Panc1 (cell line): ENCODE results near the gene DOCK1. TPM values are rescaled to one million over a fixed set of nuclear protein-coding genes. Genes with fewer than 3 reads are reported as not detected.

Source experiments
- ATAC-seq: fragments of 200-7000 bp; cut with Tn5 transposase; 2 replicates; pipeline ENCODE4 v1.9.1; 2020; ENCODE audit warnings: mild to moderate bottlenecking, moderate library complexity
- BruUV-seq: library from RNA; stranded (reverse); fragments of 400-500 nt; replicated peaks from 2 replicates; lab custom pipeline; 2021; lab: Mats Ljungman, UMichigan
- CTCF ChIA-PET: fragments of 300-600 bp; sonication (Branson Sonifier 250); formaldehyde crosslinking; loops from one replicate; lab custom pipeline; 2022; ENCODE audit warnings: antibody characterized with exemption; lab: Charles Lee
- POLR2A ChIA-PET: fragments of 300-600 bp; sonication (Branson Sonifier 250); formaldehyde crosslinking; loops from one replicate; lab custom pipeline; 2022; ENCODE audit warnings: antibody characterized with exemption; lab: Charles Lee
- DNase-seq: peaks from one replicate; pipeline ENCODE4 v3.0.0-alpha.2; 2010; ENCODE audit warnings: low read depth, low spot score
- H3K27ac ChIP-seq: 2 replicates; pipeline ENCODE4 v1.5.1; 2011; ENCODE audit warnings: mild to moderate bottlenecking, low read length, inconsistent platforms
- H3K27me3 ChIP-seq: fragments of 200-500 bp; sonication (Bioruptor generic); 2 replicates; pipeline ENCODE4 v1.6.0; 2014; ENCODE audit warnings: low read length, inconsistent platforms; ENCODE audit not compliant: control insufficient read depth, insufficient read depth
- H3K36me3 ChIP-seq: fragments of 200-500 bp; sonication (Bioruptor generic); 2 replicates; pipeline ENCODE4 v1.5.1; 2014; ENCODE audit warnings: inconsistent platforms, mild to moderate bottlenecking, low read length, moderate library complexity; ENCODE audit not compliant: control insufficient read depth, insufficient read depth
- H3K4me1 ChIP-seq: 2 replicates; pipeline ENCODE4 v1.5.1; 2011; ENCODE audit warnings: inconsistent platforms, mild to moderate bottlenecking, low read length, moderate library complexity; ENCODE audit not compliant: control insufficient read depth, insufficient read depth
- H3K4me3 ChIP-seq, 2 experiments: 2 replicates each; pipeline ENCODE4 v1.5.1; 2011 to 2012; ENCODE audit warnings: low read depth in 2 of 2, low read length in 2 of 2, mild to moderate bottlenecking in 2 of 2, inconsistent platforms in 1 of 2, moderate library complexity in 1 of 2
- H3K9me3 ChIP-seq: fragments of 200-500 bp; sonication (Bioruptor generic); 2 replicates; pipeline ENCODE4 v1.5.1; 2014; ENCODE audit warnings: low read depth, mild to moderate bottlenecking, inconsistent platforms, low read length, moderate library complexity; ENCODE audit not compliant: control insufficient read depth, insufficient read depth
- CTCF ChIP-seq: fragments of 450-650 bp; IDR thresholded peaks from 2 replicates; pipeline ENCODE4 v1.5.1; 2017; ENCODE audit warnings: mild to moderate bottlenecking
- POLR2AphosphoS5 ChIP-seq: IDR thresholded peaks from 2 replicates; pipeline ENCODE4 v1.6.1; 2012; ENCODE audit warnings: mild to moderate bottlenecking, low read depth, low read length, moderate library complexity
- SIN3A ChIP-seq: IDR thresholded peaks from 2 replicates; pipeline ENCODE4 v1.6.1; 2012; ENCODE audit warnings: low read depth, mild to moderate bottlenecking, low read length, moderate library complexity, borderline replicate concordance; ENCODE audit not compliant: insufficient read depth
- TCF7L2 ChIP-seq: IDR thresholded peaks from 2 replicates; pipeline ENCODE4 v1.6.1; 2011; ENCODE audit warnings: mild to moderate bottlenecking, low read depth, low read length, inconsistent platforms
- in situ Hi-C: cut with HindIII; loops from 2 replicates; pipeline ENCODE4 v1.10.0; 2016; ENCODE audit warnings: low sequenced_read_pairs, low pct_unique_long_range_greater_than_20kb
- intact Hi-C: fragments of 100-400 bp; cut with micrococcal nuclease; formaldehyde crosslinking; loops from one replicate; pipeline ENCODE4 v1.10.0; 2022; ENCODE audit not compliant: unreplicated experiment
- total RNA-seq: library from RNA; stranded (reverse); gene quantifications from one replicate; pipeline ENCODE4 v1.2.1, GENCODE V29; 2021; ENCODE audit not compliant: unreplicated experiment
- TF ChIP-seq, protein P1 (sequence below), 2 experiments: IDR thresholded peaks; 2 replicates each; pipeline ENCODE4 v1.6.1; 2011 to 2012; ENCODE audit warnings: low read depth in 2 of 2, control low read depth in 1 of 2, low read length in 1 of 2, mild to moderate bottlenecking in 1 of 2, moderate library complexity in 1 of 2; ENCODE audit not compliant: insufficient read depth in 1 of 2

Gene DOCK1
- total RNA-seq, 1 experiment from 2014 or later = 67.6 TPM

- BruUV-seq = no TSS peak
- Histone ChIP-seq H3K27ac (no peak overlapping the region), H3K27me3 (no peaks in the 10 kb centered on the region), H3K4me1 (no peaks in the 10 kb centered on the region), H3K9me3 (no peaks in the 10 kb centered on the region), H3K4me3 (no peak overlapping the region), H3K36me3 (peaks cover 5% of the 10 kb centered on the region)
- POLR2A ChIA-PET = no interaction called here
- in situ Hi-C loops (no loop called here), intact Hi-C loops (no loop called here)
- TF ChIP-seq CTCF = no peak
- ATAC-seq (no peak), DNase-seq (no peak)
- CTCF ChIA-PET = no interaction called here
Observed at GRCh38 chr10:127047878-127048238, 142.6 kb downstream of the DOCK1 start.

DNA sequence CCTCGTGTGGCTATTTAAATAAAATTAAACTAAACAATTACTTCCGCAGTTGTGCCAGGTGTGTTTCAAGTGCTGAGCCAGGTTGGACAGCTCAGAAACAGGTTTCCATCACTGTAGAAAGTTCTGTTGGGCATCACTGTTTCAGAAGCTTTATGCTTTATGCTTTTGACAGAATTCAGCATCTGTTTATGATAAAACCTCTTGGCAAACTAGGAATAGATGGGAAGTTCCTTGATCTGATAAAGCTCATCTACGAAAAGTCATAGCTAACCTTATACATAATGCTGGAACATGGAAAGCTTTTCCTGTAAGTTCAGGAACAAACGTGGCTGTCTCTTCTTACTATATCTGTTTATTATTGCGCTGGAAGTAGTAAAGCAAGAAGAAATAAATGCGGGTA lies 143.4 kb downstream of the DOCK1 start:
- ChIA-PET CTCF (no interaction called here), POLR2A (no interaction called here)
- Histone ChIP-seq H3K4me1 (no peaks in the 10 kb centered on the region), H3K27me3 (no peaks in the 10 kb centered on the region), H3K9me3 (no peaks in the 10 kb centered on the region), H3K4me3 (no peak overlapping the region), H3K36me3 (no peaks in the 10 kb centered on the region), H3K27ac (no peak overlapping the region)
- DNase-seq (no peak), ATAC-seq (no peak)
- TF ChIP-seq CTCF (no peak), TCF7L2 (no peak), POLR2AphosphoS5 (no peak), SIN3A (no peak)
- TF ChIP-seq, protein P1, sequence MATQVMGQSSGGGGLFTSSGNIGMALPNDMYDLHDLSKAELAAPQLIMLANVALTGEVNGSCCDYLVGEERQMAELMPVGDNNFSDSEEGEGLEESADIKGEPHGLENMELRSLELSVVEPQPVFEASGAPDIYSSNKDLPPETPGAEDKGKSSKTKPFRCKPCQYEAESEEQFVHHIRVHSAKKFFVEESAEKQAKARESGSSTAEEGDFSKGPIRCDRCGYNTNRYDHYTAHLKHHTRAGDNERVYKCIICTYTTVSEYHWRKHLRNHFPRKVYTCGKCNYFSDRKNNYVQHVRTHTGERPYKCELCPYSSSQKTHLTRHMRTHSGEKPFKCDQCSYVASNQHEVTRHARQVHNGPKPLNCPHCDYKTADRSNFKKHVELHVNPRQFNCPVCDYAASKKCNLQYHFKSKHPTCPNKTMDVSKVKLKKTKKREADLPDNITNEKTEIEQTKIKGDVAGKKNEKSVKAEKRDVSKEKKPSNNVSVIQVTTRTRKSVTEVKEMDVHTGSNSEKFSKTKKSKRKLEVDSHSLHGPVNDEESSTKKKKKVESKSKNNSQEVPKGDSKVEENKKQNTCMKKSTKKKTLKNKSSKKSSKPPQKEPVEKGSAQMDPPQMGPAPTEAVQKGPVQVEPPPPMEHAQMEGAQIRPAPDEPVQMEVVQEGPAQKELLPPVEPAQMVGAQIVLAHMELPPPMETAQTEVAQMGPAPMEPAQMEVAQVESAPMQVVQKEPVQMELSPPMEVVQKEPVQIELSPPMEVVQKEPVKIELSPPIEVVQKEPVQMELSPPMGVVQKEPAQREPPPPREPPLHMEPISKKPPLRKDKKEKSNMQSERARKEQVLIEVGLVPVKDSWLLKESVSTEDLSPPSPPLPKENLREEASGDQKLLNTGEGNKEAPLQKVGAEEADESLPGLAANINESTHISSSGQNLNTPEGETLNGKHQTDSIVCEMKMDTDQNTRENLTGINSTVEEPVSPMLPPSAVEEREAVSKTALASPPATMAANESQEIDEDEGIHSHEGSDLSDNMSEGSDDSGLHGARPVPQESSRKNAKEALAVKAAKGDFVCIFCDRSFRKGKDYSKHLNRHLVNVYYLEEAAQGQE (IDR thresholded peaks at IDR 0.05; ENCODE audit: insufficient read depth in 1 of 2, low read depth in 2 of 2, low read length in 1 of 2) = no peak
- in situ Hi-C loops (no loop called here), intact Hi-C loops (no loop called here)
- no TSS peak for BruUV-seq

DNA sequence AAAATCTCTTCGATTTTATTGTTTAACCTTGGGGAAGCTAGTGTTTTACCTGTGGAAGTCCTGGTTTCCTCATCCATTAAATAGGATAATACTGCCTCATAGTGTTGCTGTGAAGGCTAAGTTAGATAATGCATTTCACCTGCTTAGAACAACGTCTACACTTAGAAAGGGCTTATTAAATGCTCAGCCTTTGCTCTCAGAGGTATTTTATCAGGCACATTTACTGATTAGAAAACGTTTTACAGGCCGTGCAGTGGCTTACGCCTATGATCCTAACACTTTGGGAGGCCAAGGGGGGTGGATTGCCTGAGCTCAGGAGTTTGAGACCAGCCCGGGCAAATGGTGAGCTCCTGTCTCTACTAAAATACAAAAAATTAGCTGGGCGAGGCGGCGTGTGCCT lies 146.8 kb downstream of the DOCK1 start:
- no peak for TF ChIP-seq POLR2AphosphoS5
- TF ChIP-seq CTCF = no peak
- TF ChIP-seq SIN3A = no peak
- no peak for TF ChIP-seq TCF7L2
- TF ChIP-seq, protein P1 (IDR thresholded peaks at IDR 0.05; ENCODE audit: insufficient read depth in 1 of 2, low read depth in 2 of 2, low read length in 1 of 2) = no peak
- no peak overlapping the region for H3K27ac ChIP-seq
- H3K27me3 ChIP-seq = no peaks in the 10 kb centered on the region
- intact Hi-C loops (no loop called here), in situ Hi-C loops (no loop called here)
- no peak overlapping the region for H3K4me3 ChIP-seq
- no peaks in the 10 kb centered on the region for H3K4me1 ChIP-seq
- no peaks in the 10 kb centered on the region for H3K9me3 ChIP-seq
- ChIA-PET CTCF (no interaction called here), POLR2A (no interaction called here)
- BruUV-seq = no TSS peak
- H3K36me3 ChIP-seq = no peaks in the 10 kb centered on the region
- ATAC-seq (no peak), DNase-seq (no peak)
